HCT116 (cell line): Measurements from ENCODE around the gene RPL10. TPM values are rescaled to one million over a fixed set of nuclear protein-coding genes. Genes with fewer than 3 reads are reported as not detected.

ENCODE experiments used
- ATAC-seq: fragments of 200-7000 bp; cut with Tn5 transposase; 2 replicates; pipeline ENCODE4 v1.9.1; 2020; ENCODE audit warnings: mild to moderate bottlenecking, moderate library complexity
- BruUV-seq: library from RNA; stranded (reverse); fragments of 400-500 nt; replicated peaks from 2 replicates; lab custom pipeline; 2021; lab: Mats Ljungman, UMichigan
- CTCF ChIA-PET: fragments of 300-600 bp; sonication (Branson Sonifier 250); formaldehyde crosslinking; loops from one replicate; lab custom pipeline; 2021; ENCODE audit warnings: antibody characterized with exemption; lab: Charles Lee
- POLR2A ChIA-PET: fragments of 300-600, 350-600 bp; sonication (Branson Sonifier 250); formaldehyde crosslinking; loops from one replicate; lab custom pipeline; 2021; ENCODE audit warnings: antibody characterized with exemption; lab: Charles Lee
- RAD21 ChIA-PET, 2 experiments: fragments of 300-600 bp; sonication (Branson Sonifier 250); formaldehyde crosslinking; loops; one replicate each; lab custom pipeline; 2023; ENCODE audit warnings: low total read pairs in 2 of 2; ENCODE audit not compliant: uncharacterized antibody in 2 of 2, unreplicated experiment in 2 of 2, low non-redundant PET in 1 of 2; lab: Charles Lee
- DNase-seq: peaks from one replicate; pipeline ENCODE4 v3.0.0-alpha.2; 2010; ENCODE audit warnings: low read depth, low spot score
- H2AFZ ChIP-seq: fragments of 200-600 bp; shearing (Covaris generic), sonication (generic); 2 replicates; pipeline ENCODE4 v1.6.1; 2017; ENCODE audit warnings: low read depth, mixed run types, mixed read lengths, antibody characterized with exemption, low read length; ENCODE audit not compliant: poor library complexity, severe bottlenecking
- H3K27ac ChIP-seq: 2 replicates; pipeline ENCODE4 v1.5.1; 2012; ENCODE audit warnings: low read depth, low read length
- H3K27me3 ChIP-seq: fragments of 200-600 bp; sonication (generic); 2 replicates; pipeline ENCODE4 v1.6.1; 2016; ENCODE audit warnings: mixed run types, low read length, mixed read lengths; ENCODE audit not compliant: insufficient read depth
- H3K36me3 ChIP-seq, 2 experiments: fragments of 200-500 bp in 1 of 2; fragments of 200-600 bp in 1 of 2; sonication (Bioruptor generic) in 1 of 2; sonication (generic) in 1 of 2; 2 replicates each; pipeline versions ENCODE4 v1.5.1 to v1.6.1; 2014 to 2016; ENCODE audit warnings: low read length in 2 of 2, inconsistent platforms in 1 of 2, mixed read lengths in 1 of 2, mixed run types in 1 of 2; ENCODE audit not compliant: insufficient read depth in 2 of 2, control insufficient read depth in 1 of 2
- H3K4me1 ChIP-seq, 2 experiments: fragments of 200-600 bp in 1 of 2; sonication (generic) in 1 of 2; 2 replicates each; pipeline versions ENCODE4 v1.5.1 to v1.6.1; 2012 to 2017; ENCODE audit warnings: low read length in 2 of 2, inconsistent platforms in 1 of 2, mild to moderate bottlenecking in 1 of 2, mixed read lengths in 1 of 2, mixed run types in 1 of 2, moderate library complexity in 1 of 2; ENCODE audit not compliant: insufficient read depth in 2 of 2, control insufficient read depth in 1 of 2
- H3K4me2 ChIP-seq: fragments of 200-600 bp; sonication (generic); 2 replicates; pipeline ENCODE4 v1.6.1; 2017; ENCODE audit warnings: mixed run types, low read length, mixed read lengths
- H3K4me3 ChIP-seq, 2 experiments: fragments of 200-600 bp in 1 of 2; sonication (generic) in 1 of 2; replicated peaks in 1 of 2; 2 replicates each; pipeline ENCODE4 v1.5.1; 2011 to 2016; ENCODE audit warnings: low read length in 2 of 2, control low read depth in 1 of 2, low read depth in 1 of 2, mild to moderate bottlenecking in 1 of 2, mixed read lengths in 1 of 2, mixed run types in 1 of 2
- H3K79me2 ChIP-seq: fragments of 200-600 bp; sonication (generic); 2 replicates; pipeline ENCODE4 v1.6.1; 2017; ENCODE audit warnings: mild to moderate bottlenecking, mixed run types, low read length, moderate library complexity, mixed read lengths; ENCODE audit not compliant: insufficient read depth
- H3K9ac ChIP-seq: fragments of 200-600 bp; sonication (generic); 2 replicates; pipeline ENCODE4 v1.6.1; 2016; ENCODE audit warnings: low read length, mixed read lengths
- H3K9me2 ChIP-seq: fragments of 200-600 bp; sonication (generic), shearing (Covaris generic); 2 replicates; pipeline ENCODE4 v1.6.1; 2017; ENCODE audit warnings: mixed run types, mild to moderate bottlenecking, moderate library complexity; ENCODE audit not compliant: insufficient read depth
- H3K9me3 ChIP-seq, 2 experiments: fragments of 200-500 bp in 1 of 2; fragments of 200-600 bp in 1 of 2; sonication (Bioruptor generic) in 1 of 2; sonication (generic) in 1 of 2; 2 replicates each; pipeline ENCODE4 v1.6.1; 2014 to 2017; ENCODE audit warnings: low read length in 2 of 2, mixed read lengths in 2 of 2, inconsistent platforms in 1 of 2, low read depth in 1 of 2, mild to moderate bottlenecking in 1 of 2, mixed run types in 1 of 2, moderate library complexity in 1 of 2; ENCODE audit not compliant: control insufficient read depth in 1 of 2, insufficient read depth in 1 of 2
- H4K20me1 ChIP-seq: fragments of 200-600 bp; sonication (generic), shearing (Covaris generic); 2 replicates; pipeline ENCODE4 v1.6.1; 2017; ENCODE audit warnings: mixed run types, mild to moderate bottlenecking, moderate library complexity; ENCODE audit not compliant: insufficient read depth
- EZH2phosphoT487 ChIP-seq: fragments of 200-600 bp; IDR thresholded peaks from 2 replicates; pipeline ENCODE4 v1.6.1; 2018; ENCODE audit warnings: antibody characterized with exemption, borderline replicate concordance
- REST ChIP-seq: IDR thresholded peaks from 2 replicates; pipeline ENCODE4 v1.6.1; 2012; ENCODE audit warnings: low read depth
- ZBTB33 ChIP-seq: IDR thresholded peaks from 2 replicates; pipeline ENCODE4 v1.6.1; 2011; ENCODE audit warnings: mild to moderate bottlenecking, low read length, moderate library complexity; ENCODE audit not compliant: insufficient replicate concordance; ENCODE audit errors: extremely low read depth
- intact Hi-C: fragments of 100-400 bp; cut with micrococcal nuclease; formaldehyde crosslinking; loops from 2 replicates; pipeline ENCODE4 v1.10.0; 2022
- total RNA-seq: library from RNA; stranded (reverse); gene quantifications from one replicate; pipeline ENCODE4 v1.2.1, GENCODE V29; 2021; ENCODE audit not compliant: unreplicated experiment

Gene RPL10
- total RNA-seq, 1 experiment from 2014 or later, result 3,069 TPM

GRCh38 chrX:154367474-154368308, 30.5 kb upstream of the RPL10 start:
- RAD21 ChIA-PET, result no interaction called here
- no peak overlapping the region for H2AFZ ChIP-seq
- peak overlapping the region; percentile 94; the same call in 1 of the 2 replicates for H3K4me2 ChIP-seq
- no peaks in the 10 kb centered on the region for H3K27me3 ChIP-seq
- peaks cover 78% of the 10 kb centered on the region for H3K79me2 ChIP-seq
- peaks cover 9 to 29% of the 10 kb centered on the region in 2 experiments for H3K4me1 ChIP-seq
- no peak overlapping the region for H3K4me3 ChIP-seq
- intact Hi-C loops, result no loop called here
- no peak for TF ChIP-seq REST
- TF ChIP-seq ZBTB33, result no peak
- no peak for TF ChIP-seq EZH2phosphoT487
- TF ChIP-seq, all 23 proteins: peak for 0
- no peak for DNase-seq
- ATAC-seq, result no peak
- Histone ChIP-seq H3K27ac (peak overlapping the region; percentile 82), H4K20me1 (0 out of 2 replicates have a peak, but pooled peaks cover 2% of the 10 kb centered on the region), H3K9me3 (no peaks in the 10 kb centered on the region), H3K36me3 (peaks cover 9 to 24% of the 10 kb centered on the region in 2 experiments; a peak in 3 of 4 replicates), H3K9me2 (no peaks in the 10 kb centered on the region), H3K9ac (peak overlapping the region; percentile 77; the same call in 1 of the 2 replicates)
- BruUV-seq, result no TSS peak
- POLR2A ChIA-PET, result no interaction called here
- CTCF ChIA-PET, result no interaction called here
